ENCODE measurements around the gene RNF31.

- no peak for TF ChIP-seq CTCF (IDR thresholded peaks at IDR 0.05; ENCODE audit: low read length)
- TF ChIP-seq EZH2 (IDR thresholded peaks at IDR 0.05; ENCODE audit: borderline replicate concordance, low read length): no peak
Measured at GRCh38 chr14:24103451-24103850, 43.8 kb upstream of the RNF31 start.
